Choroid plexus epithelial cell (primary cell): ENCODE data around the gene FKBP9.

Experiments
- DNase-seq: peaks from one replicate; pipeline ENCODE4 v3.0.0-alpha.2; 2010; ENCODE audit warnings: low read depth
- H3K4me3 ChIP-seq: 2 replicates; pipeline ENCODE4 v1.5.1; 2011; ENCODE audit warnings: low read depth, mild to moderate bottlenecking, control low read depth, low read length, moderate library complexity
- TF ChIP-seq, protein P1 (sequence below): conservative IDR thresholded peaks from 2 replicates; pipeline ENCODE4 v1.5.1; 2011; ENCODE audit warnings: low read depth, mild to moderate bottlenecking, control low read depth, inconsistent platforms, low read length, moderate library complexity

Gene FKBP9

DNA sequence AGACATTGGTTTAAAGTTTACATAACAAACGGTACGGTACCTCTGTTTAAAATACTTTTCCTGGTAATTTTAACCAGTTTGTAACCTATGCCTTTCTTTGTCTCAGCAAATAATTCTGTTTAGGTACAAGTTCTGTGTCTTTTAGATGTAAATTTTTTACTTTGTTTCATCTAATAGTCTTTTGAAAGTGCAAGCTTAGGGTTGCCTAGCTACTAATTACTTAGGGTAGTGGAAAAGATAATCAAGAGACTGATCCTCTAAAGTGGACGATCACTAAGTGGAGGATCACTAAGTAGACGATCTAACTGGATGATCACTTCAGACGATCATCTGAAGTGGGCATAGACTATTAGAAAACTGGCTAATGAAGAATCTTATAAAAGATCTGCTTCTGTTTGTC lies 16.1 kb upstream of the FKBP9 start:
- peak overlapping the region; percentile 79 for H3K4me3 ChIP-seq
- DNase-seq, result no peak
- TF ChIP-seq, protein P1, sequence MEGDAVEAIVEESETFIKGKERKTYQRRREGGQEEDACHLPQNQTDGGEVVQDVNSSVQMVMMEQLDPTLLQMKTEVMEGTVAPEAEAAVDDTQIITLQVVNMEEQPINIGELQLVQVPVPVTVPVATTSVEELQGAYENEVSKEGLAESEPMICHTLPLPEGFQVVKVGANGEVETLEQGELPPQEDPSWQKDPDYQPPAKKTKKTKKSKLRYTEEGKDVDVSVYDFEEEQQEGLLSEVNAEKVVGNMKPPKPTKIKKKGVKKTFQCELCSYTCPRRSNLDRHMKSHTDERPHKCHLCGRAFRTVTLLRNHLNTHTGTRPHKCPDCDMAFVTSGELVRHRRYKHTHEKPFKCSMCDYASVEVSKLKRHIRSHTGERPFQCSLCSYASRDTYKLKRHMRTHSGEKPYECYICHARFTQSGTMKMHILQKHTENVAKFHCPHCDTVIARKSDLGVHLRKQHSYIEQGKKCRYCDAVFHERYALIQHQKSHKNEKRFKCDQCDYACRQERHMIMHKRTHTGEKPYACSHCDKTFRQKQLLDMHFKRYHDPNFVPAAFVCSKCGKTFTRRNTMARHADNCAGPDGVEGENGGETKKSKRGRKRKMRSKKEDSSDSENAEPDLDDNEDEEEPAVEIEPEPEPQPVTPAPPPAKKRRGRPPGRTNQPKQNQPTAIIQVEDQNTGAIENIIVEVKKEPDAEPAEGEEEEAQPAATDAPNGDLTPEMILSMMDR, result no peak

DNA sequence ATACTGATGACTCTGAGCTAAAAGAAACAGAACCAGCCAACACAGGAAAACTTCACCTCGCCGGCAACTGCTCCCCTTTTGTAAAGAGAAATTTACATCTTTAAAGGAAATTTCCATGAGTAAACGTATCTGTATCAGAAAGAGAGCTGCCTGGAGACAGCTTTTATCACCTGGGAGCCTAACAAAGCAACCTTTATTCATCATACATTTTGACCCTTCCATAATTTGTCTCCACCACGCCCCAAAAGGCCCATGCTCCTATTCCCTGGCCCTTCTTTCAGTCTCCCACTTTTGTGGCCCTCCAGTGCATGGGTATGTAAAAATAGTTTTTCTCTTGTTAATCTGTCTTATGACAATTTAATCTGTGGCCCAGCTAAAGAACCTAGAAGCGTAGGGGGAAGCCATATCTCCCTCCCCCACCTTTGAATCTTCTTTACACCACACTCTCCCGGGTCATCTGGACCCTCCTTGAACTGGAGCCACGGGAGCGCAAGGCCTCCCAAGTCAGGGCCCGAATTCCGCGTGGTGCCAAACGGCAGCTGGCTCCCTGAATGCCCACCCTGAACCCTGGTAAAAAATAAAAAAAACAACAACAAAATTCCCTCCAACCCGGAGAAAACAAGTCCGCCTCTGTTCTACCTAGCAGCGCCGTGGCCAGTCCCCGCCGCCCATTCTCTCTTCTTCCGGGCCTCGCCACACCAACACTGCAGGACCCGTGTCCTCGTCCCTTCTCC lies 15.4 kb upstream of the FKBP9 start:
- DNase-seq, result no peak
- TF ChIP-seq, protein P1, result no peak
- H3K4me3 ChIP-seq, result peak overlapping the region; percentile 79

DNA sequence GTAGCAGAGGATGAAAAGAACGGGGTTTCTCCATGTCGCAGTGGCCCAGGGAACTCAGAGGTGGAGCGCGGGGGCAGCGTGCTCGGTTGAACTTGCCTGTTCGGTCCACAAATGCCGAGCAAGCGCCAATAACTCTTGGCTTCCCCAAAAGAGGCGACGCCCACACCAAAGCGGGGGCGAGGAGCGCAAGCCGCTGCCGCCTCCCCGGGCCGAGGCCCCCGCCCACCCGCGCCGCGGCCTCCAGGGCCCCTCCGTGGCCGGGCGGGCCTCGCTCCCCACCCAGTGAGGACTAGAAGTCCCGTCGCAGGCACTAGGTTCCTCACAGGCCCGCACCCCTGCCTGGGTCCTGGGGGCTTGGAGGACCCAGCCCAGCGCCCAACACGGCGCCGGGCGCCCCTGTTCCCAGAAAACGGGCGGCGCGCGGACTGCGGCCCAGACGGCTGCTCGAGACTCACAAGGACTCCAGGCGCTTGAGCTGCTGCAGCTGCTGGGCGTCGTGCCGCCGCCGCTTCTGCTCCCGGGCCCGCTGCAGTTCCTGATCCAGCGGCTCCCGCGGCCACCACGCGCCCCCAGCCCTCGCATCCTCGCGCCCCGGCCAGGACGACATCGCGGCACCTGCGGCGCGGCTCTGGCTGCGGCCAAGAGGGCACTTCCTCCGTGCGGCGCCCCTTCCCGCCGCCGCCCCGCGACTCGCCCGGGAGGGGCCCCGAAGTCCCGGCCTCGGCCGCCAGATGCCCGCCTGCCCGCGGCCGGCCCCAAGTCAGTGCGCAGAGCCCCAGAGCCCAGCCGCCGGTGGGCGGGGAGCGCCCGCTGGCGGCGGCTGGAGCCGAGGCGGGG lies 14.6 kb upstream of the FKBP9 start:
- peak overlapping the region; percentile 79 for H3K4me3 ChIP-seq
- peak; percentile 71 for DNase-seq
- TF ChIP-seq, protein P1, result peak; percentile 47

DNA sequence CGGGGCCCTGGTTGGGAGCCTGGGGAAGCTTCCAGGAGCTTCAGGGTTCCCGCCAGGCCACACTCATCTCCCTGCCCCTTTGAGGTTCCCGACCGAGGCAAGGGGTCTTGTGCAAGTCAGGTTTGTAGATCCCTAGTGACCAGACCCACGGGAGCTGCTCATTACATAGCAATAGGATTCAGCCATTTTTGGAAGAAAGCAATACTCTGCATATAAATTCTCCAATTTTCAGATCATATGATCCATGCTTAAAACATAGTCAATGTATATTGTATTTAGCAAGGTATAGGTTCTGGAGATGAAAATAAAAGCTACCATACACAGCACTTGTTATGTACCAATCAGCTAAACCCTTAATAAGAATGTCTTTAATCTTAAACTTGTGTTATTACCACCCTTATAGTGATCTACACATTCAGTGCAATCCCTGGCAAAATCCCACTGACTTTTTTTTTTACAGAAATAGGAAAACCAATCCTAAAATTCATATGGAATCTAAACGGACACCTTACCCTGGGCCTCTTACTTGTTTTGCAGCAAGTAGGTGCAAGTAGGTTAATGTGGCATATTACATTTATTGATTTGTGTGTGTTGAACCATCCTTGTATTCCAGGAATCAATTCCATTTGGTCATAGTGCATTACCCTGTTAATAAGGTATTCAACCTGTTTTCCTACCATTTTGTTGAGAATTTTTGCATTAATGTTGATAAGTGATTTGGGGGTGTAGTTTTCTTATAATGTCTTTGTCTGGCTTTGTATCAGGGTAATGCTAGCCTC lies 13.8 kb upstream of the FKBP9 start:
- peak overlapping the region; percentile 79 for H3K4me3 ChIP-seq
- no peak for DNase-seq
- TF ChIP-seq, protein P1, result no peak

DNA sequence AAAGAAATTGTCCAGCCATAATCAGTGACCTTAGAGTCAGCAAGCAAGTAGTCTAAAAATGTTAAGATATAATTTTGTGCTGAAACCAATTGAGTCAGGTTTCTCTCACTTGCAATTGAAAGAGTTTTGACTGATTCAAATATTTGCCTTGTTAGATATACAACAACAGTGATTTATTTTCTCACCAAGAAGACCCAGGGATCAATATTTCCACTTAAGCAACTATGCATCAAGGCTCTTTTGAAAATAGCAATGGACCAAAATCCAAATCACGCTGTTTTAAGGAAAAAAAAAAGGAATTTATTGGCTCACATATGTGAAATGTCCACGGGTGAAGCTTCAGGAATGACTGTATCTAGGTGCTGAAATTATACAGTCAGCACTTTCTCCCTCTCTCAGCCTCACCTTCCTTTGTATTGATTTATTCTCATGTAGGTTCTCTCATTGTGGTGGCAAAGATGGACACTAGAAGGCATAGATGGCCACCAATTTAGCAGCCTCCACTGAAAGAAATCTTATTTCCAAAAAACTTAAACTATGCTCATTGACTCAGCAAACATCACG lies 9.7 kb upstream of the FKBP9 start:
- H3K4me3 ChIP-seq, result no peak overlapping the region
- TF ChIP-seq, protein P1, result no peak
- no peak for DNase-seq

DNA sequence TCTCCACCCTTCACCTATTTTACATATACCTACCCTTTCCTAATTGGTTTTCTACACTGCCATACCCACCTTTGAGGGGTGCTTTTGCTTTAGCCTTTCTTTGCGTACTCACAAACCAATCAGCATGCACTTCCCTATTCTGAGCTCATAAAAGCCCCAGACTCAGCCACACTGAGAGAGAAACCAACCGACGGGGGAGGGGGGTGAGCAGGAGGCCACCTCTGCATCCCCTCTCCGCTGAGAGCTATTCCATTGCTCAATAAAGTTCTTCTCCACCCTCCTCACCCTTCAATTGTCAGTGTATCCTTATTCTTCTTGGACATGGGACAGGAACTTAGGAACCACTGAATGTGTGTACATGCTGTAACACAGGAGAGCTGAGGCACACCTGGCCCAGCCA lies 9.0 kb upstream of the FKBP9 start:
- H3K4me3 ChIP-seq, result no peak overlapping the region
- DNase-seq, result no peak
- TF ChIP-seq, protein P1, result no peak
